Measurements from ENCODE around the gene RPS6KA4.

RPS6KA4 gene

GRCh38 chr11:64356498-64357411 lies 2.2 kb upstream of the RPS6KA4 start:
- H3K27ac ChIP-seq = no peak overlapping the region
- H3K27me3 ChIP-seq (replicated peaks) = no peaks in the 10 kb centered on the region
- H3K36me3 ChIP-seq (replicated peaks) = peaks cover 3% of the 10 kb centered on the region
- peak; percentile 71 for TF ChIP-seq CTCF (IDR thresholded peaks at IDR 0.05; ENCODE audit: low read depth, low read length, missing control alignments)
- in situ Hi-C loops (cut with HindIII; ENCODE audit: low pct_ligation_motif_present, low sequenced_read_pairs) = no loop called here
- DNase-seq = no peak
- no peak overlapping the region for H3K4me3 ChIP-seq (ENCODE audit: low read depth, low read length)

GRCh38 chr11:64357446-64357845 lies 1.5 kb upstream of the RPS6KA4 start:
- no peak for DNase-seq
- Histone ChIP-seq H3K4me3 (ENCODE audit: low read depth, low read length) (no peak overlapping the region), H3K27me3 (replicated peaks) (no peaks in the 10 kb centered on the region), H3K36me3 (replicated peaks) (peaks cover 7% of the 10 kb centered on the region), H3K27ac (no peak overlapping the region)
- in situ Hi-C loops (cut with HindIII; ENCODE audit: low pct_ligation_motif_present, low sequenced_read_pairs) = no loop called here
- no peak for TF ChIP-seq CTCF (IDR thresholded peaks at IDR 0.05; ENCODE audit: low read depth, low read length, missing control alignments)

- no peak overlapping the region for H3K27ac ChIP-seq
- TF ChIP-seq CTCF (IDR thresholded peaks at IDR 0.05; ENCODE audit: low read depth, low read length, missing control alignments) = no peak
- in situ Hi-C loops (cut with HindIII; ENCODE audit: low pct_ligation_motif_present, low sequenced_read_pairs) = no loop called here
- H3K27me3 ChIP-seq (replicated peaks) = no peaks in the 10 kb centered on the region
- no peak for DNase-seq
- H3K36me3 ChIP-seq (replicated peaks) = peaks cover 11% of the 10 kb centered on the region
- H3K4me3 ChIP-seq (ENCODE audit: low read depth, low read length) = no peak overlapping the region
Observed at GRCh38 chr11:64357904-64358535, 942 bp upstream of the RPS6KA4 start.

GRCh38 chr11:64358536-64358906 lies 441 bp upstream of the RPS6KA4 start:
- Histone ChIP-seq H3K36me3 (replicated peaks) (peaks cover 12% of the 10 kb centered on the region), H3K4me3 (ENCODE audit: low read depth, low read length) (peak overlapping the region; percentile 48), H3K27me3 (replicated peaks) (no peaks in the 10 kb centered on the region), H3K27ac (peak overlapping the region; percentile 20)
- DNase-seq = no peak
- in situ Hi-C loops (cut with HindIII; ENCODE audit: low pct_ligation_motif_present, low sequenced_read_pairs) = no loop called here
- no peak for TF ChIP-seq CTCF (IDR thresholded peaks at IDR 0.05; ENCODE audit: low read depth, low read length, missing control alignments)

GRCh38 chr11:64359712-64360445 lies 917 bp downstream of the RPS6KA4 start:
- no peak for DNase-seq
- TF ChIP-seq CTCF (IDR thresholded peaks at IDR 0.05; ENCODE audit: low read depth, low read length, missing control alignments) = no peak
- in situ Hi-C loops (cut with HindIII; ENCODE audit: low pct_ligation_motif_present, low sequenced_read_pairs) = no loop called here

More at GRCh38 chr11:64359712-64360445, 917 bp downstream of the RPS6KA4 start:
- Histone ChIP-seq H3K4me3 (ENCODE audit: low read depth, low read length) (peak overlapping the region; percentile 88), H3K36me3 (replicated peaks) (peaks cover 17% of the 10 kb centered on the region), H3K27me3 (replicated peaks) (no peaks in the 10 kb centered on the region), H3K27ac (no peak overlapping the region)
